HepG2 (cell line): ENCODE results near the gene BORCS5. TPM values are rescaled to one million over a fixed set of nuclear protein-coding genes. Genes with fewer than 3 reads are reported as not detected.

Experiments used
- ATF6 ChIP-seq: sonication (generic); formaldehyde crosslinking; conservative IDR thresholded peaks from 2 replicates; pipeline ENCODE4 v1.4.0; 2020; ENCODE audit warnings: missing genetic modification reagents
- CENPT ChIP-seq: sonication (generic); formaldehyde crosslinking; IDR thresholded peaks from 2 replicates; pipeline ENCODE4 v1.8.0; 2022; ENCODE audit warnings: low read depth, mild to moderate bottlenecking, moderate library complexity, missing genetic modification reagents
- FOXA1 ChIP-seq, 2 experiments: fragments of 450-650 bp in 1 of 2; sonication (generic) in 1 of 2; formaldehyde crosslinking in 1 of 2; IDR thresholded peaks; 2 replicates each; pipeline versions ENCODE4 v1.4.0 to v1.6.1; 2016 to 2020; ENCODE audit warnings: missing genetic modification reagents in 1 of 2
- GFI1 ChIP-seq: sonication (generic); formaldehyde crosslinking; IDR thresholded peaks from 2 replicates; pipeline ENCODE4 v1.5.0; 2020; ENCODE audit warnings: missing genetic modification reagents, mild to moderate bottlenecking, borderline replicate concordance
- PAF1 ChIP-seq: IDR thresholded peaks from 2 replicates; pipeline ENCODE4 v1.6.1; 2016; ENCODE audit warnings: missing genetic modification reagents, missing compliant biosample characterization
- REL ChIP-seq: sonication (generic); formaldehyde crosslinking; conservative IDR thresholded peaks from 2 replicates; pipeline ENCODE4 v1.8.0; 2022; ENCODE audit warnings: mild to moderate bottlenecking, missing genetic modification reagents, moderate library complexity
- THYN1 ChIP-seq: sonication (generic); formaldehyde crosslinking; IDR thresholded peaks from 2 replicates; pipeline ENCODE4 v1.8.1; 2023; ENCODE audit warnings: low read depth, mild to moderate bottlenecking, moderate library complexity, missing genetic modification reagents, borderline replicate concordance
- U2AF1 ChIP-seq: fragments of 200-400 bp; formaldehyde crosslinking; optimal IDR thresholded peaks from 2 replicates; pipeline ENCODE3; 2017; ENCODE audit warnings: mild to moderate bottlenecking, low read depth, low read length
- ZNF414 ChIP-seq: sonication (generic); formaldehyde crosslinking; IDR thresholded peaks from 2 replicates; pipeline ENCODE4 v1.5.0; 2020; ENCODE audit warnings: missing genetic modification reagents
- ZNF552 ChIP-seq: sonication (generic); formaldehyde crosslinking; IDR thresholded peaks from 2 replicates; pipeline ENCODE4 v1.9.0; 2022; ENCODE audit warnings: missing genetic modification reagents, mild to moderate bottlenecking, borderline replicate concordance
- ZNF567 ChIP-seq: sonication (generic); formaldehyde crosslinking; IDR thresholded peaks from 2 replicates; pipeline ENCODE4 v1.8.1; 2023; ENCODE audit warnings: mild to moderate bottlenecking, missing genetic modification reagents, borderline replicate concordance
- ZNF776 ChIP-seq: sonication (generic); formaldehyde crosslinking; IDR thresholded peaks from 2 replicates; pipeline ENCODE4 v1.4.0; 2020; ENCODE audit warnings: mild to moderate bottlenecking, missing genetic modification reagents
- polyA plus RNA-seq, 8 experiments: library from polyadenylated mRNA; depleted of rRNA in 3 of 8; stranded (reverse) in 7 of 8; unstranded in 1 of 8; fragments of >200 nt; fragmentation: Illumina TruSeq in 4 of 8; extraction: Trizol in 4 of 8; gene quantifications; 2 replicates each; pipeline versions ENCODE4 v1.2.1 to v1.2.3, GENCODE V29; 2011 to 2016; ENCODE audit warnings: low read depth in 4 of 8, missing spikeins in 1 of 8, mixed read lengths in 1 of 8; ENCODE audit not compliant: insufficient read depth in 1 of 8
- total RNA-seq, 5 experiments: library from RNA; depleted of rRNA; stranded (reverse); fragments of >200 nt; fragmentation: Illumina TruSeq; extraction: Trizol; gene quantifications; 2 replicates each; pipeline ENCODE4 v1.2.3, GENCODE V29; 2016; ENCODE audit warnings: low read depth in 1 of 5
- TF ChIP-seq, protein P1 (sequence below): sonication (generic); formaldehyde crosslinking; IDR thresholded peaks from 2 replicates; pipeline ENCODE4 v1.5.1; 2020; ENCODE audit warnings: mild to moderate bottlenecking, missing genetic modification reagents, borderline replicate concordance
- TF ChIP-seq, protein P2 (sequence below): sonication (generic); formaldehyde crosslinking; IDR thresholded peaks from 2 replicates; pipeline ENCODE4 v1.9.0; 2021; ENCODE audit warnings: missing genetic modification reagents, borderline replicate concordance

The BORCS5 gene
- total and polyA plus RNA-seq, 2 of the 13 experiments (the other 11 are each of a cell fraction or from before 2014, with no cell fraction given) = 3.9 to 4.7 TPM

DNA sequence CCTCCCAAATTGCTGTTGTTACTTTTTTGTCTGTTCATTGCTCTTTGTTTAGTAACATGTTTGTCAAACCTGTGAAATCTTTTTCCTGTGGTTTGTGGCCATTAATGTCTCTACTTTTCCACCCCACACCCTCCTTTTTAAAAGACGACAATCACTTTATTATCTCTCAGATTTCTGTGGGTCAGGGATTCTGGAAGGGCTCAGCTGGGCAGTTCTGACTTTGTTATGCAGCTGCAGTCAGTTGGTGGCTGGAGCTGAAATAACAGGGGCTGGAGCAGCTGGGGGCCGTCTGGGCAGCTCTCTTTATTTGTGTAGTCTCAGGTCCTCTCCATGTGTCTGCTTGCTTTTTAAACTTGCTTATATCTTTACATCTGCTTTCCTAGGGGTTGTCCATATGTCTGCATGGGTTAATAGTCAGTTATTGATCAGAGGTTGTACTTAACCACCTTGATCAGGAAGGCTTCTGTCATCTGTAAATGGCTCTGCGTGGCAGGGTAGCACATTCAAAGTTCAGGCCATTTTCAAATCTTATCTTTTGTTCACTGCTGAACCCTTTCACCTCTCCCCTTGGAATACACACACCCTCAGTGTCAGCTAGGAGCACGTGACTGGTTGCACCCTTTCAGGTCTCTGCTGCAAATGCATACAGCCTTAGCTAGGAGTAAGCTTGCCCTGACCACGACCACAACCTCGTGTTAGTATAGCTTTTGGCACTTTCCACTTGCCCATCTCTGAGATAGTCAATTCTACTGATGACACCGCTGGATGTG is 27.9 kb downstream of the BORCS5 start (continued):
- TF ChIP-seq ZNF552 (CRISPR knock-in tag) (no peak), GFI1 (CRISPR knock-in tag) (peak; percentile 19; the same call in 1 of the 2 replicates), CENPT (CRISPR knock-in tag) (no peak), FOXA1 (IDR thresholded peaks at IDR 0.05) (no peak), FOXA1 (CRISPR knock-in tag; IDR thresholded peaks at IDR 0.05) (peak; percentile 14; the same call in 1 of the 2 replicates), ATF6 (no peak), REL (no peak), ZNF776 (no peak), PAF1 (no peak), U2AF1 (no peak), ZNF414 (no peak), ZNF567 (CRISPR knock-in tag) (no peak), THYN1 (CRISPR knock-in tag) (no peak)
- TF ChIP-seq, protein P1, sequence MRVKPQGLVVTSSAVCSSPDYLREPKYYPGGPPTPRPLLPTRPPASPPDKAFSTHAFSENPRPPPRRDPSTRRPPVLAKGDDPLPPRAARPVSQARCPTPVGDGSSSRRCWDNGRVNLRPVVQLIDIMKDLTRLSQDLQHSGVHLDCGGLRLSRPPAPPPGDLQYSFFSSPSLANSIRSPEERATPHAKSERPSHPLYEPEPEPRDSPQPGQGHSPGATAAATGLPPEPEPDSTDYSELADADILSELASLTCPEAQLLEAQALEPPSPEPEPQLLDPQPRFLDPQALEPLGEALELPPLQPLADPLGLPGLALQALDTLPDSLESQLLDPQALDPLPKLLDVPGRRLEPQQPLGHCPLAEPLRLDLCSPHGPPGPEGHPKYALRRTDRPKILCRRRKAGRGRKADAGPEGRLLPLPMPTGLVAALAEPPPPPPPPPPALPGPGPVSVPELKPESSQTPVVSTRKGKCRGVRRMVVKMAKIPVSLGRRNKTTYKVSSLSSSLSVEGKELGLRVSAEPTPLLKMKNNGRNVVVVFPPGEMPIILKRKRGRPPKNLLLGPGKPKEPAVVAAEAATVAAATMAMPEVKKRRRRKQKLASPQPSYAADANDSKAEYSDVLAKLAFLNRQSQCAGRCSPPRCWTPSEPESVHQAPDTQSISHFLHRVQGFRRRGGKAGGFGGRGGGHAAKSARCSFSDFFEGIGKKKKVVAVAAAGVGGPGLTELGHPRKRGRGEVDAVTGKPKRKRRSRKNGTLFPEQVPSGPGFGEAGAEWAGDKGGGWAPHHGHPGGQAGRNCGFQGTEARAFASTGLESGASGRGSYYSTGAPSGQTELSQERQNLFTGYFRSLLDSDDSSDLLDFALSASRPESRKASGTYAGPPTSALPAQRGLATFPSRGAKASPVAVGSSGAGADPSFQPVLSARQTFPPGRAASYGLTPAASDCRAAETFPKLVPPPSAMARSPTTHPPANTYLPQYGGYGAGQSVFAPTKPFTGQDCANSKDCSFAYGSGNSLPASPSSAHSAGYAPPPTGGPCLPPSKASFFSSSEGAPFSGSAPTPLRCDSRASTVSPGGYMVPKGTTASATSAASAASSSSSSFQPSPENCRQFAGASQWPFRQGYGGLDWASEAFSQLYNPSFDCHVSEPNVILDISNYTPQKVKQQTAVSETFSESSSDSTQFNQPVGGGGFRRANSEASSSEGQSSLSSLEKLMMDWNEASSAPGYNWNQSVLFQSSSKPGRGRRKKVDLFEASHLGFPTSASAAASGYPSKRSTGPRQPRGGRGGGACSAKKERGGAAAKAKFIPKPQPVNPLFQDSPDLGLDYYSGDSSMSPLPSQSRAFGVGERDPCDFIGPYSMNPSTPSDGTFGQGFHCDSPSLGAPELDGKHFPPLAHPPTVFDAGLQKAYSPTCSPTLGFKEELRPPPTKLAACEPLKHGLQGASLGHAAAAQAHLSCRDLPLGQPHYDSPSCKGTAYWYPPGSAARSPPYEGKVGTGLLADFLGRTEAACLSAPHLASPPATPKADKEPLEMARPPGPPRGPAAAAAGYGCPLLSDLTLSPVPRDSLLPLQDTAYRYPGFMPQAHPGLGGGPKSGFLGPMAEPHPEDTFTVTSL = peak; percentile 62
- TF ChIP-seq, protein P2, sequence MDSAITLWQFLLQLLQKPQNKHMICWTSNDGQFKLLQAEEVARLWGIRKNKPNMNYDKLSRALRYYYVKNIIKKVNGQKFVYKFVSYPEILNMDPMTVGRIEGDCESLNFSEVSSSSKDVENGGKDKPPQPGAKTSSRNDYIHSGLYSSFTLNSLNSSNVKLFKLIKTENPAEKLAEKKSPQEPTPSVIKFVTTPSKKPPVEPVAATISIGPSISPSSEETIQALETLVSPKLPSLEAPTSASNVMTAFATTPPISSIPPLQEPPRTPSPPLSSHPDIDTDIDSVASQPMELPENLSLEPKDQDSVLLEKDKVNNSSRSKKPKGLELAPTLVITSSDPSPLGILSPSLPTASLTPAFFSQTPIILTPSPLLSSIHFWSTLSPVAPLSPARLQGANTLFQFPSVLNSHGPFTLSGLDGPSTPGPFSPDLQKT (CRISPR knock-in tag) = no peak
